GM18519 (cell line): ENCODE data around the gene CRYBA2.

Experiments
- ATAC-seq: cut with Tn5 transposase; IDR thresholded peaks from one replicate; pipeline ENCODE4 v1.9.1; 2021; ENCODE audit warnings: mild to moderate bottlenecking, moderate library complexity; ENCODE audit not compliant: unreplicated experiment, low FRiP score

The CRYBA2 gene

GRCh38 chr2:219024059-219024458 lies 30.8 kb upstream of the CRYBA2 start:
- ATAC-seq, result no peak

GRCh38 chr2:219023045-219023605 lies 29.9 kb upstream of the CRYBA2 start:
- ATAC-seq, result no peak

GRCh38 chr2:219022616-219023015 lies 29.4 kb upstream of the CRYBA2 start:
- no peak for ATAC-seq

- ATAC-seq, result no peak
Measured at GRCh38 chr2:219022041-219022440, 28.8 kb upstream of the CRYBA2 start.

- no peak for ATAC-seq
Measured at GRCh38 chr2:219021591-219021990, 28.4 kb upstream of the CRYBA2 start.

- ATAC-seq, result no peak
Measured at GRCh38 chr2:219020604-219021365, 27.6 kb upstream of the CRYBA2 start.

GRCh38 chr2:219019436-219019835 lies 26.2 kb upstream of the CRYBA2 start:
- no peak for ATAC-seq

GRCh38 chr2:219018726-219019125 lies 25.5 kb upstream of the CRYBA2 start:
- ATAC-seq, result no peak

- ATAC-seq, result no peak
Measured at GRCh38 chr2:219018286-219018685, 25.1 kb upstream of the CRYBA2 start.

GRCh38 chr2:219017201-219017931 lies 24.1 kb upstream of the CRYBA2 start:
- ATAC-seq, result no peak

GRCh38 chr2:219016721-219017120 lies 23.5 kb upstream of the CRYBA2 start:
- ATAC-seq, result no peak

GRCh38 chr2:219010873-219011272 lies 17.7 kb upstream of the CRYBA2 start:
- no peak for ATAC-seq

GRCh38 chr2:219010162-219010756 lies 17.0 kb upstream of the CRYBA2 start:
- no peak for ATAC-seq

- ATAC-seq, result no peak
Measured at GRCh38 chr2:219009294-219009693, 16.1 kb upstream of the CRYBA2 start.

- no peak for ATAC-seq
Measured at GRCh38 chr2:219003979-219004378, 10.8 kb upstream of the CRYBA2 start.

- no peak for ATAC-seq
Measured at GRCh38 chr2:219003267-219003634, 10.0 kb upstream of the CRYBA2 start.

- ATAC-seq, result no peak
Measured at GRCh38 chr2:219002395-219003266, 9.4 kb upstream of the CRYBA2 start.

GRCh38 chr2:219001577-219002394 lies 8.6 kb upstream of the CRYBA2 start:
- no peak for ATAC-seq

- ATAC-seq, result no peak
Measured at GRCh38 chr2:219001100-219001576, 7.9 kb upstream of the CRYBA2 start.
